Neural cell (in vitro differentiated cells): ENCODE measurements around the gene HS3ST5. TPM values are rescaled to one million over a fixed set of nuclear protein-coding genes. Genes with fewer than 3 reads are reported as not detected.

Experiments
- H2AFZ ChIP-seq: fragments of 200-600, 300-800 bp; sonication (generic), shearing (Covaris generic); 2 replicates; pipeline ENCODE4 v1.6.0; 2014; ENCODE audit warnings: low read depth, mild to moderate bottlenecking, antibody characterized with exemption, low read length, moderate library complexity
- H3F3A ChIP-seq: fragments of 200-600 bp; shearing (Covaris generic); 2 replicates; pipeline ENCODE4 v1.6.1; 2016; ENCODE audit warnings: mild to moderate bottlenecking, moderate library complexity, mixed read lengths, antibody characterized with exemption, low read length; ENCODE audit not compliant: insufficient read depth, poor library complexity, severe bottlenecking
- H3K27ac ChIP-seq: fragments of 200-600, 300-800 bp; sonication (generic), shearing (Covaris generic); 2 replicates; pipeline ENCODE4 v1.5.1; 2014; ENCODE audit warnings: mild to moderate bottlenecking, low read length, moderate library complexity
- H3K27me3 ChIP-seq: fragments of 300-800, 200-600 bp; sonication (generic), shearing (Covaris generic); 2 replicates; pipeline ENCODE4 v1.6.0; 2014; ENCODE audit warnings: mild to moderate bottlenecking, low read depth, low read length, moderate library complexity; ENCODE audit not compliant: insufficient read depth
- H3K36me3 ChIP-seq: fragments of 300-800, 200-600 bp; sonication (generic), shearing (Covaris generic); 2 replicates; pipeline ENCODE4 v1.5.1; 2014; ENCODE audit warnings: mild to moderate bottlenecking, antibody characterized with exemption, low read length, moderate library complexity; ENCODE audit not compliant: insufficient read depth
- H3K4me2 ChIP-seq: fragments of 300-800, 200-600 bp; sonication (generic), shearing (Covaris generic); 2 replicates; pipeline ENCODE4 v1.6.0; 2014; ENCODE audit warnings: mild to moderate bottlenecking, low read length
- H3K4me3 ChIP-seq: fragments of 300-800, 200-600 bp; sonication (generic), shearing (Covaris generic); 2 replicates; pipeline ENCODE4 v1.5.1; 2014; ENCODE audit warnings: mild to moderate bottlenecking, low read length, moderate library complexity
- H3K79me2 ChIP-seq: fragments of 200-600 bp; shearing (Covaris generic); replicated peaks from 2 replicates; pipeline ENCODE4 v1.6.0; 2014; ENCODE audit warnings: mild to moderate bottlenecking, low read length, moderate library complexity; ENCODE audit not compliant: insufficient read depth
- H3K9ac ChIP-seq: fragments of 300-800, 200-600 bp; sonication (generic), shearing (Covaris generic); 2 replicates; pipeline ENCODE4 v1.6.1; 2016; ENCODE audit warnings: mild to moderate bottlenecking, low read length, mixed read lengths
- H3K9me2 ChIP-seq: fragments of 200-600 bp; shearing (Covaris generic); 2 replicates; pipeline ENCODE4 v1.6.1; 2016; ENCODE audit warnings: mild to moderate bottlenecking, low read length, mixed read lengths; ENCODE audit not compliant: insufficient read depth
- H3K9me3 ChIP-seq: fragments of 200-600, 300-800 bp; sonication (generic), shearing (Covaris generic); 2 replicates; pipeline ENCODE4 v1.6.1; 2016; ENCODE audit warnings: mild to moderate bottlenecking, mixed run types, low read length, moderate library complexity, mixed read lengths
- H4K20me1 ChIP-seq: fragments of 200-600 bp; shearing (Covaris generic); 2 replicates; pipeline ENCODE4 v1.6.1; 2016; ENCODE audit warnings: mild to moderate bottlenecking, mixed run types; ENCODE audit not compliant: insufficient read depth
- EP300 ChIP-seq: fragments of 450-650 bp; conservative IDR thresholded peaks from 2 replicates; pipeline ENCODE4 v1.6.1; 2014; ENCODE audit warnings: antibody characterized with exemption, mild to moderate bottlenecking, moderate library complexity; ENCODE audit not compliant: poor library complexity, severe bottlenecking
- EZH2 ChIP-seq: fragments of 200-600, 300-800 bp; shearing (Covaris generic), sonication (generic); IDR thresholded peaks from 2 replicates; pipeline ENCODE4 v1.6.1; 2014; ENCODE audit warnings: antibody characterized with exemption, low read length, borderline replicate concordance, mild to moderate bottlenecking; ENCODE audit not compliant: insufficient read depth, poor library complexity, severe bottlenecking
- MXI1 ChIP-seq: fragments of 450-650 bp; conservative IDR thresholded peaks from 2 replicates; pipeline ENCODE4 v1.6.1; 2014; ENCODE audit warnings: antibody characterized with exemption, mild to moderate bottlenecking; ENCODE audit not compliant: poor library complexity, severe bottlenecking
- POLR2AphosphoS5 ChIP-seq: IDR thresholded peaks from 2 replicates; pipeline ENCODE4 v1.6.1; 2012
- RAD21 ChIP-seq: fragments of 450-650 bp; conservative IDR thresholded peaks from 2 replicates; pipeline ENCODE4 v1.6.1; 2014; ENCODE audit warnings: antibody characterized with exemption, mild to moderate bottlenecking, moderate library complexity
- SMC3 ChIP-seq: fragments of 450-650 bp; conservative IDR thresholded peaks from 2 replicates; pipeline ENCODE4 v1.6.1; 2014; ENCODE audit warnings: antibody characterized with exemption, mild to moderate bottlenecking, moderate library complexity; ENCODE audit not compliant: poor library complexity
- TAF1 ChIP-seq: IDR thresholded peaks from 2 replicates; pipeline ENCODE4 v1.6.1; 2012; ENCODE audit warnings: low read depth
- polyA plus RNA-seq: library from polyadenylated mRNA; depleted of rRNA; stranded (reverse); fragments of >200 nt; gene quantifications from 2 replicates; pipeline ENCODE4 v1.2.3, GENCODE V29; 2014
- TF ChIP-seq, protein P1 (sequence below): fragments of 450-650 bp; IDR thresholded peaks from 2 replicates; pipeline ENCODE4 v1.5.1; 2014; ENCODE audit warnings: antibody characterized with exemption, mild to moderate bottlenecking, moderate library complexity; ENCODE audit not compliant: poor library complexity, severe bottlenecking
- TF ChIP-seq, protein P2 (sequence below): IDR thresholded peaks from 2 replicates; pipeline ENCODE4 v1.6.1; 2012; ENCODE audit warnings: borderline replicate concordance

The HS3ST5 gene
- polyA plus RNA-seq, 1 donor from 2014 or later, result not detected

- TF ChIP-seq EZH2 (no peak), RAD21 (no peak), TAF1 (no peak), SMC3 (no peak)
These were observed 24.6 kb upstream of the HS3ST5 start (continued) for GRCh38 chr6:114367315-114367961.

DNA sequence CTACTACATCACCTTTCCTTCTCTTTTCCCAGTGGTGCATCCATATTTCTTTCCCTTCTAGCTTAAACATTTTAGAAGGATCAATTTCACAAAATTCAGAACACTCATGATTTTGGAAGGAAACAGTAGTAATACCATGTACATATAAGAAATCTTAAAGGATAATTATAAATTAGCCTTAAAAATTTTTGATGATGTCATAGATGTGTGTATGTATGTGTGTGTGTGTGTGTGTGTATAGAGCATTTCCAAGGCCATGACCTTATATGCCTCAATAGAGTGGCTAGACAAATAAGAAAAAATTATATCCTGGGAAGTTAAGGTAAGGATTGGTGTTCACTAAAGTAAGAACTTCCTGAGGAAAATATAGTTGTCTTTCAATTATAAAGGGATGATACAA, 24.1 kb upstream of the HS3ST5 start:
- Histone ChIP-seq H3K79me2 (no peaks in the 10 kb centered on the region), H3K27me3 (no peaks in the 10 kb centered on the region), H4K20me1 (no peaks in the 10 kb centered on the region), H3K4me3 (no peak overlapping the region), H3K9me2 (no peaks in the 10 kb centered on the region), H3F3A (no peaks in the 10 kb centered on the region), H3K4me2 (no peak overlapping the region), H3K9ac (no peak overlapping the region), H3K36me3 (no peaks in the 10 kb centered on the region), H3K9me3 (no peaks in the 10 kb centered on the region), H2AFZ (no peak overlapping the region), H3K27ac (no peak overlapping the region)
- TF ChIP-seq RAD21, result no peak
- no peak for TF ChIP-seq SMC3
- TF ChIP-seq, protein P1, sequence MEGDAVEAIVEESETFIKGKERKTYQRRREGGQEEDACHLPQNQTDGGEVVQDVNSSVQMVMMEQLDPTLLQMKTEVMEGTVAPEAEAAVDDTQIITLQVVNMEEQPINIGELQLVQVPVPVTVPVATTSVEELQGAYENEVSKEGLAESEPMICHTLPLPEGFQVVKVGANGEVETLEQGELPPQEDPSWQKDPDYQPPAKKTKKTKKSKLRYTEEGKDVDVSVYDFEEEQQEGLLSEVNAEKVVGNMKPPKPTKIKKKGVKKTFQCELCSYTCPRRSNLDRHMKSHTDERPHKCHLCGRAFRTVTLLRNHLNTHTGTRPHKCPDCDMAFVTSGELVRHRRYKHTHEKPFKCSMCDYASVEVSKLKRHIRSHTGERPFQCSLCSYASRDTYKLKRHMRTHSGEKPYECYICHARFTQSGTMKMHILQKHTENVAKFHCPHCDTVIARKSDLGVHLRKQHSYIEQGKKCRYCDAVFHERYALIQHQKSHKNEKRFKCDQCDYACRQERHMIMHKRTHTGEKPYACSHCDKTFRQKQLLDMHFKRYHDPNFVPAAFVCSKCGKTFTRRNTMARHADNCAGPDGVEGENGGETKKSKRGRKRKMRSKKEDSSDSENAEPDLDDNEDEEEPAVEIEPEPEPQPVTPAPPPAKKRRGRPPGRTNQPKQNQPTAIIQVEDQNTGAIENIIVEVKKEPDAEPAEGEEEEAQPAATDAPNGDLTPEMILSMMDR, result no peak
- TF ChIP-seq MXI1, result no peak
- TF ChIP-seq TAF1, result no peak
- TF ChIP-seq EP300, result no peak
- TF ChIP-seq POLR2AphosphoS5, result no peak
- TF ChIP-seq, protein P2, sequence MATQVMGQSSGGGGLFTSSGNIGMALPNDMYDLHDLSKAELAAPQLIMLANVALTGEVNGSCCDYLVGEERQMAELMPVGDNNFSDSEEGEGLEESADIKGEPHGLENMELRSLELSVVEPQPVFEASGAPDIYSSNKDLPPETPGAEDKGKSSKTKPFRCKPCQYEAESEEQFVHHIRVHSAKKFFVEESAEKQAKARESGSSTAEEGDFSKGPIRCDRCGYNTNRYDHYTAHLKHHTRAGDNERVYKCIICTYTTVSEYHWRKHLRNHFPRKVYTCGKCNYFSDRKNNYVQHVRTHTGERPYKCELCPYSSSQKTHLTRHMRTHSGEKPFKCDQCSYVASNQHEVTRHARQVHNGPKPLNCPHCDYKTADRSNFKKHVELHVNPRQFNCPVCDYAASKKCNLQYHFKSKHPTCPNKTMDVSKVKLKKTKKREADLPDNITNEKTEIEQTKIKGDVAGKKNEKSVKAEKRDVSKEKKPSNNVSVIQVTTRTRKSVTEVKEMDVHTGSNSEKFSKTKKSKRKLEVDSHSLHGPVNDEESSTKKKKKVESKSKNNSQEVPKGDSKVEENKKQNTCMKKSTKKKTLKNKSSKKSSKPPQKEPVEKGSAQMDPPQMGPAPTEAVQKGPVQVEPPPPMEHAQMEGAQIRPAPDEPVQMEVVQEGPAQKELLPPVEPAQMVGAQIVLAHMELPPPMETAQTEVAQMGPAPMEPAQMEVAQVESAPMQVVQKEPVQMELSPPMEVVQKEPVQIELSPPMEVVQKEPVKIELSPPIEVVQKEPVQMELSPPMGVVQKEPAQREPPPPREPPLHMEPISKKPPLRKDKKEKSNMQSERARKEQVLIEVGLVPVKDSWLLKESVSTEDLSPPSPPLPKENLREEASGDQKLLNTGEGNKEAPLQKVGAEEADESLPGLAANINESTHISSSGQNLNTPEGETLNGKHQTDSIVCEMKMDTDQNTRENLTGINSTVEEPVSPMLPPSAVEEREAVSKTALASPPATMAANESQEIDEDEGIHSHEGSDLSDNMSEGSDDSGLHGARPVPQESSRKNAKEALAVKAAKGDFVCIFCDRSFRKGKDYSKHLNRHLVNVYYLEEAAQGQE, result no peak
- no peak for TF ChIP-seq EZH2

- Histone ChIP-seq H3K9me2 (no peaks in the 10 kb centered on the region), H3K27ac (no peak overlapping the region), H2AFZ (no peak overlapping the region), H3K9ac (no peak overlapping the region), H3K4me2 (no peak overlapping the region), H3K36me3 (no peaks in the 10 kb centered on the region), H3K27me3 (no peaks in the 10 kb centered on the region), H3K79me2 (no peaks in the 10 kb centered on the region), H3K9me3 (no peaks in the 10 kb centered on the region), H3F3A (no peaks in the 10 kb centered on the region), H3K4me3 (no peak overlapping the region), H4K20me1 (no peaks in the 10 kb centered on the region)
- TF ChIP-seq, protein P2, result no peak
- peak; percentile 42 for TF ChIP-seq POLR2AphosphoS5
These were observed 21.5 kb upstream of the HS3ST5 start for GRCh38 chr6:114364301-114364700.
